ENCODE measurements around the gene KRT72. TPM values are rescaled to one million over a fixed set of nuclear protein-coding genes. Genes with fewer than 3 reads are reported as not detected.

The KRT72 gene
- total RNA-seq, 1 donor from 2014 or later: not detected

DNA sequence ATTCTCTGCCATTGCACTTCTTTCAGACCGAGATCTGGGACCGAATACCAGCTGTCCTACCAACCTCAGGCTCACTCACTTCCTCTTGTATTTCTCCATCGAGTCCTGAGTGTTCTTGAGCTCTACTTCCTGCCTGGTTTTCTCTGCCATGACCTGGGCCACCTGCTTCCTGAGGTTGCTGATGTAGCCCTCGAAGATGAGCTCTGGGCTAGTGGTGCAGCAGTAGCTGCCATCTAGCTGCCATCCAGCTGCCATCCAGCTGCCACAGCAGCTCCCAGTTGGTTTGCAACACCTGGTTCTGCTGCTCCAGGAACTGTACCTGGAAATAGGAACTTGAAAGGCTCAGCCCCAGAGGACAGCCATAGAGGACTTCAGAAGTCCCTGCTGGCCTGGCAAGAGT lies 32.1 kb upstream of the KRT72 start:
- H3K27ac ChIP-seq: no peak overlapping the region
- intact Hi-C loops (cut with DNase I): no loop called here
- no peaks in the 10 kb centered on the region for H3K4me1 ChIP-seq
- no peaks in the 10 kb centered on the region for H3K36me3 ChIP-seq
- peak in 1 of 2 donors; percentile 64 for DNase-seq (ENCODE audit: extremely low spot score in 2 of 2)
- H3K9me3 ChIP-seq: no peaks in the 10 kb centered on the region
- H3K27me3 ChIP-seq: no peaks in the 10 kb centered on the region
- H3K4me3 ChIP-seq: no peak overlapping the region
- TF ChIP-seq, protein P1, sequence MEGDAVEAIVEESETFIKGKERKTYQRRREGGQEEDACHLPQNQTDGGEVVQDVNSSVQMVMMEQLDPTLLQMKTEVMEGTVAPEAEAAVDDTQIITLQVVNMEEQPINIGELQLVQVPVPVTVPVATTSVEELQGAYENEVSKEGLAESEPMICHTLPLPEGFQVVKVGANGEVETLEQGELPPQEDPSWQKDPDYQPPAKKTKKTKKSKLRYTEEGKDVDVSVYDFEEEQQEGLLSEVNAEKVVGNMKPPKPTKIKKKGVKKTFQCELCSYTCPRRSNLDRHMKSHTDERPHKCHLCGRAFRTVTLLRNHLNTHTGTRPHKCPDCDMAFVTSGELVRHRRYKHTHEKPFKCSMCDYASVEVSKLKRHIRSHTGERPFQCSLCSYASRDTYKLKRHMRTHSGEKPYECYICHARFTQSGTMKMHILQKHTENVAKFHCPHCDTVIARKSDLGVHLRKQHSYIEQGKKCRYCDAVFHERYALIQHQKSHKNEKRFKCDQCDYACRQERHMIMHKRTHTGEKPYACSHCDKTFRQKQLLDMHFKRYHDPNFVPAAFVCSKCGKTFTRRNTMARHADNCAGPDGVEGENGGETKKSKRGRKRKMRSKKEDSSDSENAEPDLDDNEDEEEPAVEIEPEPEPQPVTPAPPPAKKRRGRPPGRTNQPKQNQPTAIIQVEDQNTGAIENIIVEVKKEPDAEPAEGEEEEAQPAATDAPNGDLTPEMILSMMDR (IDR thresholded peaks at IDR 0.05): no peak
- TF ChIP-seq POLR2A (IDR thresholded peaks at IDR 0.05) (no peak), POLR2AphosphoS5 (IDR thresholded peaks at IDR 0.05; ENCODE audit: insufficient read depth in 1 of 2, low read depth in 1 of 2) (no peak)

DNA sequence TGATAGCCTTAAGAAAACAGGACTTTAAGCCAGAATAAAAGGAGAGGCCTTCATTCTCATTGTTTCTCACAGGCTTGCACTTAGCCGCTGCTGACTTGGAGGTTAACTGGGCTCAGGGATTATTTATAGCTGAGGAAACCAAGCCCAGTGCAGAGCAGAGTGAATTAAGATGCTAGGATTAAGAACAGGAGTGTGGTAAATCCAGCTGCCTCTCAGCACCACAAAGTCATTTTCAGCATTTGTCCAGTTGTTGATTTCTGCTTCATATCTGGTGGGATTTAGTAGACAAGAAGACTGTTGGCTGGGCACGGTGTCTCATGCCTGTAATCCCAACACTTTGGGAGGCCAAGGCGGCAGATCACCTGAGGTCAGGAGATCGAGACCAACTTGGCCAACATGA lies 31.4 kb upstream of the KRT72 start:
- H3K4me1 ChIP-seq: no peaks in the 10 kb centered on the region
- H3K27me3 ChIP-seq: no peaks in the 10 kb centered on the region
- intact Hi-C loops (cut with DNase I): no loop called here
- DNase-seq (ENCODE audit: extremely low spot score in 2 of 2): no peak
- H3K9me3 ChIP-seq: no peaks in the 10 kb centered on the region
- H3K4me3 ChIP-seq: no peak overlapping the region
- no peaks in the 10 kb centered on the region for H3K36me3 ChIP-seq
- H3K27ac ChIP-seq: no peak overlapping the region
- TF ChIP-seq, protein P1 (IDR thresholded peaks at IDR 0.05): no peak
- TF ChIP-seq POLR2A (IDR thresholded peaks at IDR 0.05): no peak
- TF ChIP-seq POLR2AphosphoS5 (IDR thresholded peaks at IDR 0.05; ENCODE audit: insufficient read depth in 1 of 2, low read depth in 1 of 2): no peak

DNA sequence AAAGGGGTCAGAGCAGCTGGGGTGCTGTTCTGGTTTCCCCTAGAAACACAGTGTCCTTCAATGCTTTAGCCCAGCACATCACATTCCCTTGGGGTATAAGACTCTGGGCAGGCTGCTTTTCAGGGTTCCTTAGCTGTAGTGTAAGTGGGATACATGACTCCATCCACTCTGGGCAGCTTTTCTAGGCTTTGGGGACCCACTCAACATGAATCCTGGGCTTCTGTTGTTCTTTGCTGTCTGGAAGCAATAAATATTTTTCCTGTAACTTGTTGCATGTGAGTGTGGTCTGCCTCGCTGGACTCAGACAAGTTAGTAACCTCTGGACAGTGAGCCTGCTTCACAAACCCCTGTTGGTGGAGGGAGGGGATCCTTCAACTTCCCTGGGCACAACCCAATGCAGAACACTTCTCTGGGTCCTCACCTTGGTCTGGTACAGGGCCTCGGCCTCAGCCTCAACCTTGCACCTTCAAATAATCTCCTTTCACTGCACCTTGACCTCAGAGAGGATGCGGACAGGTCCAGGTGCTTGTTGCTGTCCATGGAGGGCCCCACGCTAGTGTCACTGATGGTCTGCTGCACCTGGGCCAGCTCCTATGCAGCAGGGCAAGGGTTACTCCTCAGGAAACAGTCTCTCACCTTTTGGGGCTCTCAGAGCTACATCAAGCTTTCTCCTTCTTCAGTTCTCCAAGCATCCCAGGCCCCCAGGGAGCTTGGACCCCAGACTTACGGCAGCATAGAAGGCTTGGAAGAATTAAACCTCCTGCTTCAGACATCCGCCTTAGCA lies 30.6 kb upstream of the KRT72 start:
- Histone ChIP-seq H3K9me3 (no peaks in the 10 kb centered on the region), H3K4me3 (no peak overlapping the region), H3K36me3 (no peaks in the 10 kb centered on the region), H3K27me3 (no peaks in the 10 kb centered on the region), H3K27ac (no peak overlapping the region), H3K4me1 (no peaks in the 10 kb centered on the region)
- intact Hi-C loops (cut with DNase I): no loop called here
- DNase-seq (ENCODE audit: extremely low spot score in 2 of 2): peak; percentile 56 to 77
- TF ChIP-seq POLR2A (IDR thresholded peaks at IDR 0.05) (no peak), POLR2AphosphoS5 (IDR thresholded peaks at IDR 0.05; ENCODE audit: insufficient read depth in 1 of 2, low read depth in 1 of 2) (no peak)
- TF ChIP-seq, protein P1 (IDR thresholded peaks at IDR 0.05): no peak

DNA sequence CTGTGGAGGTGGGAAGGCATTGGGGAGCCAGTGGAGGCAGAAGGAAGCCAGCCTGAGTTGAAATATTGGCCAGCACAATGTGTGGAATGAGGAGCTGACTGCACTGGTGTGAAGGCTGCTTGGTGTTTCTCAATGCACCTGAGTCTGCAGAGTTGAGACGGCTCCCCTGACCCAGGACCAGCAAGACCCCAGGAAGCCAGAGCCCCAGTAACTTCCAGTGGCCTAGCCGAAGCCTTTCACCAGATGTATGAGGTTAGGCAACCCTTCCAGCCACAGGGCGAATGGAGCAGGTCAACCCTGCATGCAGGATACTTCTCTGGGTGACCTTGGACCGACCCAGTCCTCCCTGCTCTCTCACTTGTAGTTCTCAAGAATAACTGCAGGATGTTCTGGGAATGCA lies 30.0 kb upstream of the KRT72 start:
- Histone ChIP-seq H3K27me3 (no peaks in the 10 kb centered on the region), H3K9me3 (no peaks in the 10 kb centered on the region), H3K36me3 (no peaks in the 10 kb centered on the region), H3K4me1 (no peaks in the 10 kb centered on the region), H3K27ac (no peak overlapping the region), H3K4me3 (no peak overlapping the region)
- DNase-seq (ENCODE audit: extremely low spot score in 2 of 2): peak; percentile 61 to 67
- intact Hi-C loops (cut with DNase I): no loop called here
- TF ChIP-seq, protein P1 (IDR thresholded peaks at IDR 0.05): no peak
- TF ChIP-seq POLR2A (IDR thresholded peaks at IDR 0.05): no peak
- TF ChIP-seq POLR2AphosphoS5 (IDR thresholded peaks at IDR 0.05; ENCODE audit: insufficient read depth in 1 of 2, low read depth in 1 of 2): no peak

DNA sequence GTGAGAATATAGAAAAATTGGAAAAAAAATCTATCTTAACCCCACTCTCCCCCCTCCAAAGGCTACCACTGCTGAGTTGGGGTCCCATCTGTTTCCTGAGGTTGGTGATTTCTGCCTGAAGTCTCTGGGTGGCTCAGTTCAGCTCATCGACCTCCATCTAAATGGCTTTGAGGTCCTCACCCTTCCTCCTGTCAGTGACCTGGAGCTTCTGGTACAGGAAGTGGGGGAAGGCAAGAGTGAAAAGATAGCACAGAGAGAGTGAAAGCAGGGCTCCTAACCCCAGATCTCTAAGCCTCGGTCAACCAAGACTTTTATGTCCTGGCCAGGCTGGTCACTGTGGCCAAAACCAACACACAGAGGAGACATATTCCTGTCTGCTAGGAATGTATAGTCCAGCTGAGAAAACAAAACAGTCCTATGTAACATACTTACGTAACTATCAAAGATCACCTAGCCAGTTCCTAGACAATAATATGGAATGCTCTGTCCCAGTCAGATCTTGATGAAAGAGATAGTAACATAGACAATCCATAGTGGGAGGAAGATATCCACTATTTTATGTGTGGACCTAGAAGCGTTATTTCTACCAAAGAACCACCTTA lies 29.4 kb upstream of the KRT72 start:
- H3K27ac ChIP-seq: no peak overlapping the region
- peak in 1 of 2 donors; percentile 47 for DNase-seq (ENCODE audit: extremely low spot score in 2 of 2)
- H3K27me3 ChIP-seq: no peaks in the 10 kb centered on the region
- intact Hi-C loops (cut with DNase I): no loop called here
- H3K4me1 ChIP-seq: no peaks in the 10 kb centered on the region
- TF ChIP-seq, protein P1 (IDR thresholded peaks at IDR 0.05): no peak
- TF ChIP-seq POLR2A (IDR thresholded peaks at IDR 0.05): no peak
- no peak for TF ChIP-seq POLR2AphosphoS5 (IDR thresholded peaks at IDR 0.05; ENCODE audit: insufficient read depth in 1 of 2, low read depth in 1 of 2)
- H3K4me3 ChIP-seq: no peak overlapping the region
- no peaks in the 10 kb centered on the region for H3K36me3 ChIP-seq
- no peaks in the 10 kb centered on the region for H3K9me3 ChIP-seq

Data from vagina (tissue), 2 donors.